ENCODE results near the gene SSRP1.

- TF ChIP-seq CTCF (IDR thresholded peaks at IDR 0.05) (no peak), POLR2A (IDR thresholded peaks at IDR 0.05) (no peak)
Measured at GRCh38 chr11:57316017-57316416, 19.7 kb downstream of the SSRP1 start.

Data from adrenal gland (tissue), 5 donors.